RWPE1 (cell line): ENCODE results near the gene AP1S3.

ENCODE experiments used
- CTCF ChIA-PET: fragments of 350-600 bp; sonication (Branson Sonifier 250); formaldehyde crosslinking; extraction: SDS; loops from one replicate; lab custom pipeline; 2021; lab: Yijun Ruan, JAX
- POLR2A ChIA-PET: fragments of 400-600 bp; formaldehyde crosslinking; extraction: SDS; loops from one replicate; lab custom pipeline; 2020; ENCODE audit warnings: antibody characterized with exemption; ENCODE audit not compliant: low non-redundant PET; lab: Yijun Ruan, JAX
- DNase-seq: peaks from one replicate; pipeline ENCODE4 v3.0.0; 2012; ENCODE audit warnings: low spot score
- H3K27ac ChIP-seq: fragments of 450-650 bp; 2 replicates; pipeline ENCODE4 v1.5.1; 2017
- TF ChIP-seq, protein P1 (sequence below): fragments of 450-650 bp; conservative IDR thresholded peaks from 2 replicates; pipeline ENCODE4 v1.5.1; 2017; ENCODE audit warnings: low read depth, mild to moderate bottlenecking

Gene AP1S3

GRCh38 chr2:223841436-223842190 lies 4.2 kb upstream of the AP1S3 start:
- CTCF ChIA-PET: no interaction called here

GRCh38 chr2:223835701-223836532 lies 1.5 kb downstream of the AP1S3 start:
- TF ChIP-seq, protein P1, sequence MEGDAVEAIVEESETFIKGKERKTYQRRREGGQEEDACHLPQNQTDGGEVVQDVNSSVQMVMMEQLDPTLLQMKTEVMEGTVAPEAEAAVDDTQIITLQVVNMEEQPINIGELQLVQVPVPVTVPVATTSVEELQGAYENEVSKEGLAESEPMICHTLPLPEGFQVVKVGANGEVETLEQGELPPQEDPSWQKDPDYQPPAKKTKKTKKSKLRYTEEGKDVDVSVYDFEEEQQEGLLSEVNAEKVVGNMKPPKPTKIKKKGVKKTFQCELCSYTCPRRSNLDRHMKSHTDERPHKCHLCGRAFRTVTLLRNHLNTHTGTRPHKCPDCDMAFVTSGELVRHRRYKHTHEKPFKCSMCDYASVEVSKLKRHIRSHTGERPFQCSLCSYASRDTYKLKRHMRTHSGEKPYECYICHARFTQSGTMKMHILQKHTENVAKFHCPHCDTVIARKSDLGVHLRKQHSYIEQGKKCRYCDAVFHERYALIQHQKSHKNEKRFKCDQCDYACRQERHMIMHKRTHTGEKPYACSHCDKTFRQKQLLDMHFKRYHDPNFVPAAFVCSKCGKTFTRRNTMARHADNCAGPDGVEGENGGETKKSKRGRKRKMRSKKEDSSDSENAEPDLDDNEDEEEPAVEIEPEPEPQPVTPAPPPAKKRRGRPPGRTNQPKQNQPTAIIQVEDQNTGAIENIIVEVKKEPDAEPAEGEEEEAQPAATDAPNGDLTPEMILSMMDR: no peak
- peak overlapping the region; percentile 70 for H3K27ac ChIP-seq
- ChIA-PET POLR2A (no interaction called here), CTCF (interaction anchor here (0.5 to 0.9 kb wide), 3 partner anchors 36 to 233 kb away, joined by 3 read pairs; no protein-coding TSS in a partner anchor)
- peak; percentile 44 for DNase-seq

More at GRCh38 chr2:223841436-223842190, 4.2 kb upstream of the AP1S3 start:
- H3K27ac ChIP-seq: no peak overlapping the region
- TF ChIP-seq, protein P1: no peak
- DNase-seq: no peak
- POLR2A ChIA-PET: no interaction called here

GRCh38 chr2:223834431-223834830 lies 3.0 kb downstream of the AP1S3 start:
- ChIA-PET POLR2A (no interaction called here), CTCF (no interaction called here)
- TF ChIP-seq, protein P1: no peak
- no peak overlapping the region for H3K27ac ChIP-seq
- no peak for DNase-seq

GRCh38 chr2:223832241-223832903 lies 5.0 kb downstream of the AP1S3 start:
- ChIA-PET CTCF (interaction anchor here (0.6 kb wide), 2 partner anchors 35 to 52 kb away, joined by 4 to 6 read pairs; no protein-coding TSS in a partner anchor), POLR2A (no interaction called here)
- TF ChIP-seq, protein P1: no peak
- H3K27ac ChIP-seq: no peak overlapping the region
- DNase-seq: no peak

DNA sequence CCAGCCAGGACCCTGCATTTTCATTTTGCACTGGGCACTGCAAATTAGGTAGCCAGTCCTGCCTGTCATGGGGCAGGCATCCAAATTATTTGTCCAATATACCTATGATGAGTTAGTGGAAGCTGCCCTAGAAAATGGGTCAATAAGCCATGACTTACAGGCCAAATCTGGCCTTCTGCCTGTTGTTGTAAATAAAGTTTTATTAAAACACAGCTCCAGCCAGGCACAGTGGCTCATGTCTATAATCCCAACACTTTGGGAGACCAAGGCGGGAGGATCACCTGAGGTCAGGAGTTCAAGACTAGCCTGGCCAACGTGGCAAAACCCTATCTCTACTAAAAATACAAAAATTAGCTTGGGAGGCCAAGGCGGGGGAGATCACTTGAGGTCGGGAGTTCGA lies 8.3 kb downstream of the AP1S3 start:
- H3K27ac ChIP-seq: no peak overlapping the region
- ChIA-PET POLR2A (no interaction called here), CTCF (interaction anchor here (0.6 kb wide), 1 partner anchor 117 kb away, joined by 3 read pairs; no protein-coding TSS in a partner anchor)
- DNase-seq: no peak
- TF ChIP-seq, protein P1: no peak

- no peak for DNase-seq
- no peak overlapping the region for H3K27ac ChIP-seq
- TF ChIP-seq, protein P1: no peak
- ChIA-PET POLR2A (no interaction called here), CTCF (no interaction called here)
Measured at GRCh38 chr2:223828314-223828713, 9.1 kb downstream of the AP1S3 start.
